ENCODE measurements around the gene DGKI.

DNA sequence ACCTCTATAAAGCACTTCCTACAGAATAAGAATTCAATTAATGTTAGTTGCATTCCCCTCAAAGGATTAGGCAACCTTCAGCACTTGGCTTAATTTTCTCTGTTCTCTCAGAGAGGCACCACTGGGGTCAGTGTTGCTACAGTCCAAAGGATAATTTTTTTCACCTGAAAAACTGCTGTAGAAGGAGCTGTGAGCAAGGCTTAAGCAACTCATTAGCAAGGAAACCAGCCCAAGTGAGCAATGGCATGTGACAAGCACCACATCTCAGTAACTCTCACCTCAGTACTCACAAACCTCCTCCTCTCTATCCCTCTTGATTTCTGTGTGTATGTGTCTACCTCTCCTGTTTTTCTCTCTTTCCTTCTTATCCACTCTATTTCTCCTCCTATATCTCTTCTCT is 55.9 kb downstream of the DGKI start:
- TF ChIP-seq, protein P1, sequence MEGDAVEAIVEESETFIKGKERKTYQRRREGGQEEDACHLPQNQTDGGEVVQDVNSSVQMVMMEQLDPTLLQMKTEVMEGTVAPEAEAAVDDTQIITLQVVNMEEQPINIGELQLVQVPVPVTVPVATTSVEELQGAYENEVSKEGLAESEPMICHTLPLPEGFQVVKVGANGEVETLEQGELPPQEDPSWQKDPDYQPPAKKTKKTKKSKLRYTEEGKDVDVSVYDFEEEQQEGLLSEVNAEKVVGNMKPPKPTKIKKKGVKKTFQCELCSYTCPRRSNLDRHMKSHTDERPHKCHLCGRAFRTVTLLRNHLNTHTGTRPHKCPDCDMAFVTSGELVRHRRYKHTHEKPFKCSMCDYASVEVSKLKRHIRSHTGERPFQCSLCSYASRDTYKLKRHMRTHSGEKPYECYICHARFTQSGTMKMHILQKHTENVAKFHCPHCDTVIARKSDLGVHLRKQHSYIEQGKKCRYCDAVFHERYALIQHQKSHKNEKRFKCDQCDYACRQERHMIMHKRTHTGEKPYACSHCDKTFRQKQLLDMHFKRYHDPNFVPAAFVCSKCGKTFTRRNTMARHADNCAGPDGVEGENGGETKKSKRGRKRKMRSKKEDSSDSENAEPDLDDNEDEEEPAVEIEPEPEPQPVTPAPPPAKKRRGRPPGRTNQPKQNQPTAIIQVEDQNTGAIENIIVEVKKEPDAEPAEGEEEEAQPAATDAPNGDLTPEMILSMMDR (conservative IDR thresholded peaks at IDR 0.05; ENCODE audit: low read length) = no peak
- no peak for TF ChIP-seq EZH2phosphoT487 (IDR thresholded peaks at IDR 0.05; ENCODE audit: borderline replicate concordance, low read depth, low read length)
